Mucosa of descending colon (tissue), 3 donors: Measurements from ENCODE around the gene AKIP1. TPM values are rescaled to one million over a fixed set of nuclear protein-coding genes. Genes with fewer than 3 reads are reported as not detected.
"Not testable (repeated sequence)": the region's sequence is repeated elsewhere in the genome, so short reads cannot be mapped to it uniquely, and the experiment has no call there.

ENCODE experiments used
- ATAC-seq: fragments of 200-7000 bp; cut with Tn5 transposase; one replicate; pipeline ENCODE4 v1.9.1; 2020; ENCODE audit warnings: mild to moderate bottlenecking, moderate library complexity
- DNase-seq, 3 donors: peaks; one replicate each; pipeline ENCODE4 v3.0.0-alpha.2; 2020
- H3K36me3 ChIP-seq: fragments of 200-600 bp; one replicate; pipeline ENCODE4 v1.8.0; 2021; ENCODE audit warnings: low read depth, mild to moderate bottlenecking
- H3K4me1 ChIP-seq: fragments of 200-600 bp; one replicate; pipeline ENCODE4 v1.8.0; 2021; ENCODE audit warnings: low read depth, mild to moderate bottlenecking
- H3K4me3 ChIP-seq: fragments of 200-600 bp; one replicate; pipeline ENCODE4 v1.8.0; 2021; ENCODE audit warnings: mild to moderate bottlenecking
- H3K9me3 ChIP-seq: fragments of 200-600 bp; one replicate; pipeline ENCODE4 v1.8.0; 2021; ENCODE audit warnings: mild to moderate bottlenecking
- intact Hi-C, 2 donors: fragments of 100-400 bp; cut with DNase I in 1 of 2; cut with micrococcal nuclease in 1 of 2; formaldehyde crosslinking; loops; one replicate each; pipeline versions ENCODE4 v1.11.0 to v1.11.1; 2022; cut with DNase I, micrococcal nuclease
- total RNA-seq, 3 donors: library from RNA; stranded (reverse); fragmentation: NEBNext Ultra II Directional in 2 of 3; extraction: Animal tissue kit (Norgen Biotek cat#: 25700) in 2 of 3; gene quantifications; one replicate each; pipeline versions ENCODE4 v1.2.1 to v1.2.4, GENCODE V29; 2021 to 2023
- TF ChIP-seq, protein P1 (sequence below): fragments of 200-600 bp; IDR thresholded peaks from one replicate; pipeline ENCODE4 v1.8.0; 2022; ENCODE audit warnings: antibody characterized with exemption, mild to moderate bottlenecking
- donor health status: DM: no; HTN: no; CAD: no; lungs with moderate emphysema.
- donor health status: DM: no; HTN: no; CAD: no.
- donor health status: DM: no; HTN: yes; CAD: no.

AKIP1 gene
- total RNA-seq, 3 donors from 2014 or later, result 12.6 to 20.1 (median 17.0) TPM

DNA sequence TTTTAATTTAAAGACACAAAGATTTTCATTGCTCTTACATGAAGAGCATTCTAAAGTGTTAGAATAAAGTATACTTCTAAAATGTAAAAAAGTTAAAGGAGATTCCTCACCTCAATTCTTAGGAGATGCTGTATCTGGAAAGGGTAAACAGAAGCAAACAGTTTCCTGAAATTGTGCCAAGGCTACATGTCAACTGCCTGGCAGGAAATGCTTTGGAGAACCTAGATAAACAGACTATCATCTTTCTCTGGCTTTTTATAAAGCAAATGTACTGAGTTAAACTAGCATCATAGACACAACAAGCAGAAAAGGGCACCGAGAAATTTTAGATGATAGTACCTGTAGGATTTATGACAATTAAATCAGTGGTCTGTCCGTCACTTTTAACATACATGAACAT, 24.7 kb upstream of the AKIP1 start:
- Histone ChIP-seq H3K4me1 (no peaks in the 10 kb centered on the region), H3K4me3 (no peak overlapping the region), H3K9me3 (no peaks in the 10 kb centered on the region), H3K36me3 (no peaks in the 10 kb centered on the region)
- TF ChIP-seq, protein P1, sequence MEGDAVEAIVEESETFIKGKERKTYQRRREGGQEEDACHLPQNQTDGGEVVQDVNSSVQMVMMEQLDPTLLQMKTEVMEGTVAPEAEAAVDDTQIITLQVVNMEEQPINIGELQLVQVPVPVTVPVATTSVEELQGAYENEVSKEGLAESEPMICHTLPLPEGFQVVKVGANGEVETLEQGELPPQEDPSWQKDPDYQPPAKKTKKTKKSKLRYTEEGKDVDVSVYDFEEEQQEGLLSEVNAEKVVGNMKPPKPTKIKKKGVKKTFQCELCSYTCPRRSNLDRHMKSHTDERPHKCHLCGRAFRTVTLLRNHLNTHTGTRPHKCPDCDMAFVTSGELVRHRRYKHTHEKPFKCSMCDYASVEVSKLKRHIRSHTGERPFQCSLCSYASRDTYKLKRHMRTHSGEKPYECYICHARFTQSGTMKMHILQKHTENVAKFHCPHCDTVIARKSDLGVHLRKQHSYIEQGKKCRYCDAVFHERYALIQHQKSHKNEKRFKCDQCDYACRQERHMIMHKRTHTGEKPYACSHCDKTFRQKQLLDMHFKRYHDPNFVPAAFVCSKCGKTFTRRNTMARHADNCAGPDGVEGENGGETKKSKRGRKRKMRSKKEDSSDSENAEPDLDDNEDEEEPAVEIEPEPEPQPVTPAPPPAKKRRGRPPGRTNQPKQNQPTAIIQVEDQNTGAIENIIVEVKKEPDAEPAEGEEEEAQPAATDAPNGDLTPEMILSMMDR, result no peak
- intact Hi-C loops, result no loop called here
- ATAC-seq (no peak), DNase-seq (no peak)

DNA sequence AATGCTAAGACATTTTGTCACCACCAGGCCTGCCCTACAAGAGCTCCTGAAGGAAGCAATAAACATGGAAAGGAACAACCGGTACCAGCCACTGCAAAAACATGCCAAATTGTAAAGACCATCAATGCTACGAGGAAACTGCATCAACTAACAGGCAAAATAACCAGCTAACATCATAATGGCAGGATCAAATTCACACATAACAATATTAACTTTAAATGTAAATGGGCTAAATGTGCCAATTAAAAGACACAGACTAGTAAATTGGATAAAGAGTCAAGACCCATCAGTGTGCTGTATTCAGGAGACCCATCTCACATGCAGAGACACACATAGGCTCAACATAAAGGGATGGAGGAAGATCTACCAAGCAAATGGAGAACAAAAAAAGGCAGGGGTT, 19.8 kb upstream of the AKIP1 start:
- not testable (repeated sequence) for ATAC-seq

DNA sequence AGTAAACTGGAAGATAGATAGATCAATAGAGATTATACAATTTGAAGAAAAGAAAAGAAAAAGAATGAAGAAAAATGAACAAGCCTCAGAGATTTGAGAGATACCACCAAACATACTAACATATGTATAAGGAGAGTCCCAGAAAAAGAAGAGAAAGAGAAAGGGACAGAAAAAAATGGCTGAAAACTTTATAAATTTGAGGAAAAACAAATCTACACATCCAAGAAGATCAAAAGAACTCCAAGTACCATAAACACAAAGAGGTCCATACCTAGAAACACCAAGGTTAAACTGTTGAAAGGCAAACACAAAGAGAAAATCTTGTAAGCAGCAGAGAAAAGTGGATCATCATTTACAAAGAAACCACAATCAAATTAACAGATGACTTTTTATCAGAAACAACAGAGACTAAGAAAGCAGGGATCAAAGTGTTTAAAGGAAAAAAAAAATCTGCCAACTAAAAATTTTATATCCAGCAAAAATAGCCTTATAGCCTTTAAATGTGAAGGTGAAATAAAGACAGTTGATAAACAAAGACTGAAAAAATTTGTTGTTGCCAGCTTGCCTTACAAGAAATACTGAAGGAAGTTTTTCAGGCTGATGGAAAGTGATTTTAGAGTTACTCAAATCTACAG, 11.8 kb upstream of the AKIP1 start:
- no peak for DNase-seq
- no peak for ATAC-seq
- TF ChIP-seq, protein P1, result no peak
- no peaks in the 10 kb centered on the region for H3K36me3 ChIP-seq
- no peak overlapping the region for H3K4me3 ChIP-seq
- H3K9me3 ChIP-seq, result peaks cover 13% of the 10 kb centered on the region
- intact Hi-C loops, result no loop called here
- H3K4me1 ChIP-seq, result no peaks in the 10 kb centered on the region

More for the DNA sequence above, 19.8 kb upstream of the AKIP1 start:
- intact Hi-C loops, H3K9me3 ChIP-seq, H3K36me3 ChIP-seq, DNase-seq, H3K4me1 ChIP-seq, H3K4me3 ChIP-seq: not testable (repeated sequence)

DNA sequence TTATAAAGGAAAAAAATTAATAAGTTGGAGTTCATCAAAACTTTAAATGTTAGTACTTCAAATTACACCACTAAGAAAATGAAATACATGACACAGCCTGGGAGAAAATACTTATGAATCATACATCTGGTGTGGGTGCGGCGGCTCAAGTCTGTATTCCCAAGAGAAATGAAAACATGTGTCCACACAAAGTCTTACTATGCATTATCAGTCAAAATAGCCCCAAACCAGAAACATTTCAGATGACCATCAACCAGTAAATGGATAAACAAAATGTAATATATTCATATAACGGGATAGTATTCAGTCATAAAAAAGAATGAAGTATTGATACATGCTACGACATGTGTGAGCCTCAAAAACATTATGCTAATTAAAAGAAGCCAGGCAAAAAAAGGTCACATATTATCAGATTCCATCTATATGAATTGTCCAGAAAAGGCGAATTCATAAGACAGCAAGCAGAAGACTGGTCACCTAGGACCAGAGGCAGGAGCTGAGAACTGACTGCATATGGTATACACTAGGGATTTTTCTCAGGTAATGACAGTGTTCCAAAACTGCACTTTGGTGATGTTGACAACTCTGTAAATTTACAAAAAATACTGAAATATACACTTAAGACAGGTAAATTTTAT, 5.3 kb upstream of the AKIP1 start:
- intact Hi-C loops, result no loop called here
- TF ChIP-seq, protein P1, result no peak
- DNase-seq, result no peak
- no peak for ATAC-seq
- Histone ChIP-seq H3K9me3 (no peaks in the 10 kb centered on the region), H3K4me1 (no peaks in the 10 kb centered on the region), H3K36me3 (no peaks in the 10 kb centered on the region), H3K4me3 (no peak overlapping the region)

DNA sequence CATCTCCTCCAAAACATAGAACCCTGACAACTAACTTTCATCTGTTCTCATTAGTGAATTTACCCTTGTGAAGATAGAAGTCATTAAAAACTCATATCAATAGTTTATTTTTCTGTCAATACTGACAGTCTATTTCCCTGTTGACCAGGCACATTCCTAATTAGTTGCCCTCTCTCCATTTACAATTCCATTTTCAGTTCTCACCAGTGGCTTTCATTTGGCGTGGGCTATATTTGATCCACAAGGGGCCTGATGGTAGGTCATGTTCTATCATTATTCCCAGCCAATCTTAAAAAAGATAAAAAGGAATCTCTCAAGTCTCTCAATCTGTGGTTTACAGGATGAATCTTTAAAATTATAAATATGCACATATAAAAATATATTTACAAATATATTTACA, 3.9 kb upstream of the AKIP1 start:
- TF ChIP-seq, protein P1, result no peak
- DNase-seq (no peak), ATAC-seq (no peak)
- Histone ChIP-seq H3K4me3 (no peak overlapping the region), H3K9me3 (no peaks in the 10 kb centered on the region), H3K36me3 (no peaks in the 10 kb centered on the region), H3K4me1 (no peaks in the 10 kb centered on the region)
- intact Hi-C loops, result no loop called here

DNA sequence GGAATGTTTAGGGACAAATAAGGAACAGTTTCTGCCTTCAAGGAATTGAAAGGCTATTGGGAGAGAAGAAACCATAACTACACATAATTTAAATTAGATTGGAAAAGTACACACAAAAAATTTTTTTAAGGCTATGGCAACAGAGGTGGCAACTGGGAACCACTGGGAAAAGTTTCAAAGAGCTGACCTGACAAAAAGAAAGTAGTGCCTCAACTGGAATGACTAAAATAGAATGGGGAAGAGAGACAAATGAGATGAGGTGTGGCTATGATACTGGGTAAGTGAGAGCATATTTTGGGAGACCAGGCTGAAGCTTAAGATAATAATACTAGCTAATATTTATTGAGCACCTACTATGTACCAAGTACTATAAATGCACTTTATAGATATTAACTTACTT, 2.9 kb upstream of the AKIP1 start:
- intact Hi-C loops, result no loop called here
- Histone ChIP-seq H3K36me3 (no peaks in the 10 kb centered on the region), H3K4me3 (no peak overlapping the region), H3K4me1 (no peaks in the 10 kb centered on the region), H3K9me3 (no peaks in the 10 kb centered on the region)
- TF ChIP-seq, protein P1, result no peak
- DNase-seq, result no peak
- no peak for ATAC-seq
